ENCODE data around the gene MCF2L. TPM values are rescaled to one million over a fixed set of nuclear protein-coding genes. Genes with fewer than 3 reads are reported as not detected.

Gene MCF2L
- total and polyA plus RNA-seq, 12 donors = 29.6 to 99.8 (median 45.3) TPM

GRCh38 chr13:113016526-113017295 lies 47.7 kb downstream of the MCF2L start:
- 90 to 91% methylated on average over 41 of the region's 41 CpGs for WGBS, 2 donors
- TF ChIP-seq CTCF (IDR thresholded peaks at IDR 0.05) = no peak
- Histone ChIP-seq H3K27ac (no peak overlapping the region), H3K36me3 (peaks cover 0 to 64% (median 0%) of the 10 kb centered on the region in 9 donors), H3K4me1 (peaks cover 0 to 22% (median 6%) of the 10 kb centered on the region in 9 donors), H3K4me3 (no peak overlapping the region), H3K9me3 (no peaks in the 10 kb centered on the region), H3K27me3 (no peaks in the 10 kb centered on the region)
- ATAC-seq = peak in 3 of 8 donors; percentile 4 to 15 (median 12)
- DNase-seq = peak in 1 of 2 donors; percentile 8
- intact Hi-C loops (cut with DNase I) = no loop called here

DNA sequence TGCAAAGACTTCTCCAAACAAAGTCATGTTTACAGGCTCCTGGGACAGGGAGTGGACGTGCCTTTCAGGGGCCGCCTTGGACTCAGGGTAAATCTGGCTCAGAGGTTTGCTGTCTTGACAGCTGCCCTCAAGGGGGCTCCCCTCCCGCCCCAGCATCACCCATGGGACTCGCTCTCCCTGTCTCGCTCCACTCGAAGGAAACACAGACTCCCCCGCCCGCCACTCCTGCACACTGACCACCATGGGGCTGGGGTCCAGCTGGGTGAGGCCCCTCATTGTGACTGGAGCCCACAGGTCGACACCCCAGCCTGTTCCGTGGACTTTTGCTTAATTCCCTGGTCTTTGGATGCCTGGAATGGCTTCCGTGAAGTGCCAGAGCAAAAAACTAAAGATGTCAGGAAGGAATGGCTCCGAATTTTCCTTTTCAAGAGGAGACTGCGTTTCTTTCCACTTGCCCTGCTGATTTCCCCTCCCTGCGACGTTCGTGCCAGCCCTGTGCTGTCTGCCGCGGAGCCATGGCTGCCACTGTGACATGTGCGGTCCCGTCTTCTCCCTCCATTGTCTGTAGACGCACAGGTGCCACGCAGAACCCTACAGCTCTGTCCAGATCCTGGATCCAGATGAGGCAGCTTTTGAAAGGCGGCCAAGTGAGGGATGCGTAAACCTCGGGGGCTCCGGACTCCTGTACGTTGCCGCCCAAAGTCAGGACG lies 48.6 kb downstream of the MCF2L start:
- whole genome bisulfite sequencing, 2 donors = 82 to 86% methylated on average over 29 of the region's 29 CpGs
- TF ChIP-seq CTCF (IDR thresholded peaks at IDR 0.05) = no peak
- Histone ChIP-seq H3K36me3 (peaks cover 0 to 64% (median 0%) of the 10 kb centered on the region in 9 donors), H3K9me3 (no peaks in the 10 kb centered on the region), H3K4me3 (no peak overlapping the region), H3K27ac (no peak overlapping the region), H3K27me3 (no peaks in the 10 kb centered on the region), H3K4me1 (peaks cover 0 to 32% (median 12%) of the 10 kb centered on the region in 9 donors)
- DNase-seq = peak in 1 of 2 donors; percentile 10
- ATAC-seq = no peak
- intact Hi-C loops (cut with DNase I) = no loop called here

GRCh38 chr13:113018676-113019465 lies 49.9 kb downstream of the MCF2L start:
- 86 to 89% methylated on average over 33 of the region's 33 CpGs for WGBS, 2 donors
- Histone ChIP-seq H3K36me3 (peaks cover 0 to 58% (median 0%) of the 10 kb centered on the region in 9 donors), H3K9me3 (no peaks in the 10 kb centered on the region), H3K27me3 (no peaks in the 10 kb centered on the region), H3K4me1 (peaks cover 3 to 38% (median 18%) of the 10 kb centered on the region in 9 donors), H3K4me3 (no peak overlapping the region), H3K27ac (no peak overlapping the region)
- intact Hi-C loops (cut with DNase I) = no loop called here
- DNase-seq (peak in 1 of 2 donors; percentile 6), ATAC-seq (no peak)
- TF ChIP-seq CTCF (IDR thresholded peaks at IDR 0.05) = no peak
